NOMO-1 (cell line): ENCODE data around the gene ST13.
A peak's percentile ranks its signal among the peaks of the same experiment; 100 is the strongest.
"Not testable (repeated sequence)": the region's sequence is repeated elsewhere in the genome, so short reads cannot be mapped to it uniquely, and the experiment has no call there.

Experiments
- DNase-seq, 2 experiments: peaks; one replicate each; lab custom pipeline; 2025; ENCODE audit not compliant: unreplicated experiment in 2 of 2; lab: John Stamatoyannopoulos, UW

Gene ST13

GRCh38 chr22:40856513-40857308 is at the start of gene ST13, which contains the start of gene XPNPEP3:
TSS of gene ST13 (minus strand) at chr22:40856639. CDS start at chr22:40856540, 99 bp downstream.
TSS of gene XPNPEP3 (plus strand) at chr22:40857148. CDS start at chr22:40857182, 34 bp downstream.
- DNase-seq = peak; percentile 91 to 93

GRCh38 chr22:40904101-40904500 is 47.7 kb upstream of the ST13 start:
- no peak for DNase-seq

- DNase-seq = peak; percentile 1 to 67
Measured at GRCh38 chr22:40898850-40899357, 42.5 kb upstream of the ST13 start.

GRCh38 chr22:40894417-40894816 is 38.0 kb upstream of the ST13 start:
- no peak for DNase-seq

GRCh38 chr22:40890881-40891280 is 34.4 kb upstream of the ST13 start:
- DNase-seq = no peak

- no peak for DNase-seq
Measured at GRCh38 chr22:40889116-40889515, 32.7 kb upstream of the ST13 start.

- DNase-seq = no peak
Measured at GRCh38 chr22:40878922-40879321, 22.5 kb upstream of the ST13 start.

- DNase-seq = no peak
Measured at GRCh38 chr22:40877488-40877887, 21.0 kb upstream of the ST13 start.

GRCh38 chr22:40876907-40877306 is 20.5 kb upstream of the ST13 start:
- no peak for DNase-seq

- no peak for DNase-seq
Measured at GRCh38 chr22:40875111-40875510, 18.7 kb upstream of the ST13 start.

- DNase-seq = no peak
Measured at GRCh38 chr22:40874016-40874415, 17.6 kb upstream of the ST13 start.

- not testable (repeated sequence) for DNase-seq
Measured at GRCh38 chr22:40868379-40868778, 11.9 kb upstream of the ST13 start.

- no peak for DNase-seq
Measured at GRCh38 chr22:40867109-40867508, 10.7 kb upstream of the ST13 start.

GRCh38 chr22:40862537-40862936 is 6.1 kb upstream of the ST13 start:
- DNase-seq = peak in 1 of 2 experiments; percentile 24

GRCh38 chr22:40862013-40862412 is 5.6 kb upstream of the ST13 start, which contains the start of gene DNAJB7:
TSS of gene DNAJB7 (minus strand) at chr22:40862113. CDS start at chr22:40861994, 119 bp downstream.
- DNase-seq = no peak

- DNase-seq = peak in 1 of 2 experiments; percentile 39
Measured at GRCh38 chr22:40857309-40857855, 943 bp upstream of the ST13 start.

- peak in 1 of 2 experiments; percentile 14 for DNase-seq
Measured at GRCh38 chr22:40855979-40856512, 393 bp downstream of the ST13 start.

GRCh38 chr22:40855071-40855978 is 1.1 kb downstream of the ST13 start:
- peak in 1 of 2 experiments; percentile 14 for DNase-seq

- DNase-seq = no peak
Measured at GRCh38 chr22:40853961-40854360, 2.5 kb downstream of the ST13 start.

- no peak for DNase-seq
Measured at GRCh38 chr22:40853333-40853732, 3.1 kb downstream of the ST13 start.
